Karpas-422 (cell line): Measurements from ENCODE around the gene KLHL28. TPM values are rescaled to one million over a fixed set of nuclear protein-coding genes. Genes with fewer than 3 reads are reported as not detected.

Experiments used
- DNase-seq: peaks from one replicate; pipeline ENCODE4 v3.0.0-alpha.2; 2015
- H2AFZ ChIP-seq: fragments of 200-600 bp; sonication (generic); 2 replicates; pipeline ENCODE4 v1.6.1; 2014; ENCODE audit warnings: antibody characterized with exemption, low read length, mixed read lengths
- H3K27ac ChIP-seq: fragments of 200-600 bp; sonication (generic); 2 replicates; pipeline ENCODE4 v1.5.1; 2014; ENCODE audit warnings: mild to moderate bottlenecking, low read length, moderate library complexity
- H3K27me3 ChIP-seq: fragments of 200-600 bp; sonication (generic); 2 replicates; pipeline ENCODE4 v1.6.1; 2014; ENCODE audit warnings: low read length, mixed read lengths
- H3K36me3 ChIP-seq: fragments of 200-600 bp; sonication (generic); 2 replicates; pipeline ENCODE4 v1.6.1; 2014; ENCODE audit warnings: low read length, mixed read lengths; ENCODE audit not compliant: insufficient read depth
- H3K4me1 ChIP-seq: fragments of 200-600 bp; sonication (generic); 2 replicates; pipeline ENCODE4 v1.6.1; 2014; ENCODE audit warnings: mild to moderate bottlenecking, low read length, mixed read lengths
- H3K4me2 ChIP-seq: fragments of 200-600 bp; sonication (generic); 2 replicates; pipeline ENCODE4 v1.6.1; 2014; ENCODE audit warnings: low read length, low read depth, mild to moderate bottlenecking; ENCODE audit not compliant: poor library complexity, severe bottlenecking
- H3K4me3 ChIP-seq: fragments of 200-600 bp; sonication (generic); 2 replicates; pipeline ENCODE4 v1.5.1; 2014; ENCODE audit warnings: mild to moderate bottlenecking, antibody characterized with exemption, low read length, mixed read lengths
- H3K79me2 ChIP-seq: fragments of 200-600 bp; sonication (generic); 2 replicates; pipeline ENCODE4 v1.6.1; 2014; ENCODE audit warnings: mild to moderate bottlenecking, low read length, mixed read lengths
- H3K9ac ChIP-seq: fragments of 200-600 bp; sonication (generic); 2 replicates; pipeline ENCODE4 v1.6.0; 2014; ENCODE audit warnings: low read length
- H3K9me2 ChIP-seq: fragments of 200-600 bp; sonication (generic), shearing (Covaris generic); replicated peaks from 2 replicates; pipeline ENCODE4 v1.6.0; 2014; ENCODE audit warnings: mild to moderate bottlenecking, low read length, moderate library complexity; ENCODE audit not compliant: insufficient read depth
- H3K9me3 ChIP-seq: fragments of 300-700, 200-600 bp; sonication (generic); 2 replicates; pipeline ENCODE4 v1.6.1; 2014; ENCODE audit warnings: low read length, mixed read lengths
- H4K20me1 ChIP-seq: fragments of 200-600 bp; sonication (generic); 2 replicates; pipeline ENCODE4 v1.6.1; 2014; ENCODE audit warnings: mild to moderate bottlenecking, antibody characterized with exemption, low read length, low read depth; ENCODE audit not compliant: insufficient read depth
- total RNA-seq: library from RNA; depleted of rRNA; stranded (reverse); fragments of >200 nt; shearing (Covaris generic); gene quantifications from 2 replicates; pipeline ENCODE4 v1.2.3, GENCODE V29; 2014; ENCODE audit warnings: low replicate concordance; rRNA removed

KLHL28 gene
- 12.8 and 31.4 TPM in 2 replicates for total RNA-seq

- Histone ChIP-seq H3K4me3 (peak within 1 kb of the TSS; percentile 78), H3K4me1 (peaks cover 40% of the 10 kb centered on the region), H3K9me2 (no peaks in the 10 kb centered on the region), H3K27me3 (no peaks in the 10 kb centered on the region), H4K20me1 (peaks cover 4% of the 10 kb centered on the region; the same call in 1 of the 2 replicates), H3K9ac (peak within 1 kb of the TSS; percentile 80), H3K9me3 (no peaks in the 10 kb centered on the region), H3K4me2 (peak within 1 kb of the TSS; percentile 88), H2AFZ (peak within 1 kb of the TSS; percentile 46; the same call in 1 of the 2 replicates), H3K79me2 (peaks cover 95% of the 10 kb centered on the region), H3K27ac (peak within 1 kb of the TSS; percentile 65), H3K36me3 (peaks cover 7% of the 10 kb centered on the region)
- DNase-seq: peak; percentile 100
These were observed at the start of gene KLHL28, which contains the start of gene TOGARAM1 for GRCh38 chr14:44961554-44962333. KLHL28 (minus strand) TSS chr14:44961947; CDS start chr14:44945928, 16,019 bp downstream. TOGARAM1 (plus strand) TSS chr14:44962190; CDS start chr14:44962422, 232 bp downstream.

- no peak overlapping the region for H3K9ac ChIP-seq
These were observed 42.2 kb upstream of the KLHL28 start for GRCh38 chr14:45003924-45004323.

GRCh38 chr14:44995770-44996294 is 34.1 kb upstream of the KLHL28 start:
- no peaks in the 10 kb centered on the region for H4K20me1 ChIP-seq
- H3K4me3 ChIP-seq: no peak overlapping the region
- peaks cover 79% of the 10 kb centered on the region for H3K79me2 ChIP-seq
- no peak overlapping the region for H3K9ac ChIP-seq
- no peaks in the 10 kb centered on the region for H3K9me3 ChIP-seq
- H3K9me2 ChIP-seq: no peaks in the 10 kb centered on the region
- no peaks in the 10 kb centered on the region for H3K27me3 ChIP-seq
- no peak overlapping the region for H3K27ac ChIP-seq
- H2AFZ ChIP-seq: no peak overlapping the region
- peaks cover 21% of the 10 kb centered on the region; the same call in 1 of the 2 replicates for H3K36me3 ChIP-seq
- no peak overlapping the region for H3K4me2 ChIP-seq
- H3K4me1 ChIP-seq: no peaks in the 10 kb centered on the region
- no peak for DNase-seq

More at GRCh38 chr14:45003924-45004323, 42.2 kb upstream of the KLHL28 start:
- Histone ChIP-seq H3K4me1 (no peaks in the 10 kb centered on the region), H4K20me1 (no peaks in the 10 kb centered on the region), H3K9me3 (no peaks in the 10 kb centered on the region), H3K27ac (no peak overlapping the region), H3K27me3 (no peaks in the 10 kb centered on the region), H3K4me3 (no peak overlapping the region), H3K79me2 (peaks cover 29% of the 10 kb centered on the region), H3K36me3 (peaks cover 31% of the 10 kb centered on the region; the same call in 1 of the 2 replicates), H3K4me2 (no peak overlapping the region), H3K9me2 (no peaks in the 10 kb centered on the region), H2AFZ (no peak overlapping the region)
- DNase-seq: no peak

- H4K20me1 ChIP-seq: no peaks in the 10 kb centered on the region
- peaks cover 3% of the 10 kb centered on the region for H3K4me1 ChIP-seq
- H3K4me2 ChIP-seq: no peak overlapping the region
- no peaks in the 10 kb centered on the region for H3K27me3 ChIP-seq
- no peaks in the 10 kb centered on the region for H3K9me2 ChIP-seq
- H3K36me3 ChIP-seq: peaks cover 19% of the 10 kb centered on the region; the same call in 1 of the 2 replicates
- DNase-seq: no peak
- H3K27ac ChIP-seq: no peak overlapping the region
- H3K79me2 ChIP-seq: peaks cover 81% of the 10 kb centered on the region
- H3K4me3 ChIP-seq: no peak overlapping the region
- H2AFZ ChIP-seq: no peak overlapping the region
- H3K9me3 ChIP-seq: no peaks in the 10 kb centered on the region
- H3K9ac ChIP-seq: no peak overlapping the region
These were observed 33.4 kb upstream of the KLHL28 start for GRCh38 chr14:44995196-44995595.

- Histone ChIP-seq H4K20me1 (no peaks in the 10 kb centered on the region), H3K9me3 (peaks cover 4% of the 10 kb centered on the region), H3K79me2 (peaks cover 80% of the 10 kb centered on the region)
These were observed 28.8 kb upstream of the KLHL28 start for GRCh38 chr14:44990533-44990932.

GRCh38 chr14:44989497-44990440 is 28.0 kb upstream of the KLHL28 start:
- DNase-seq: peak; percentile 70
- Histone ChIP-seq H3K9me2 (no peaks in the 10 kb centered on the region), H3K4me2 (no peak overlapping the region), H3K9ac (no peak overlapping the region), H3K4me3 (no peak overlapping the region), H3K9me3 (peaks cover 4% of the 10 kb centered on the region), H2AFZ (no peak overlapping the region), H4K20me1 (no peaks in the 10 kb centered on the region), H3K27ac (peak overlapping the region; percentile 22), H3K79me2 (peaks cover 81% of the 10 kb centered on the region), H3K4me1 (peaks cover 21% of the 10 kb centered on the region), H3K36me3 (peaks cover 8% of the 10 kb centered on the region), H3K27me3 (no peaks in the 10 kb centered on the region)

More at GRCh38 chr14:44990533-44990932, 28.8 kb upstream of the KLHL28 start:
- H3K4me1 ChIP-seq: peaks cover 21% of the 10 kb centered on the region
- H3K4me2 ChIP-seq: no peak overlapping the region
- DNase-seq: no peak
- H3K27me3 ChIP-seq: no peaks in the 10 kb centered on the region
- H2AFZ ChIP-seq: no peak overlapping the region
- no peak overlapping the region for H3K9ac ChIP-seq
- H3K27ac ChIP-seq: peak overlapping the region; percentile 22
- no peak overlapping the region for H3K4me3 ChIP-seq
- peaks cover 8% of the 10 kb centered on the region for H3K36me3 ChIP-seq
- no peaks in the 10 kb centered on the region for H3K9me2 ChIP-seq

GRCh38 chr14:44988694-44989093 is 26.9 kb upstream of the KLHL28 start:
- no peak overlapping the region for H3K4me2 ChIP-seq
- H4K20me1 ChIP-seq: no peaks in the 10 kb centered on the region
- H3K27me3 ChIP-seq: no peaks in the 10 kb centered on the region
- peaks cover 79% of the 10 kb centered on the region for H3K79me2 ChIP-seq
- H3K36me3 ChIP-seq: peaks cover 8% of the 10 kb centered on the region
- H2AFZ ChIP-seq: no peak overlapping the region
- no peak for DNase-seq
- H3K9ac ChIP-seq: no peak overlapping the region
- no peak overlapping the region for H3K27ac ChIP-seq
- peaks cover 21% of the 10 kb centered on the region for H3K4me1 ChIP-seq
- no peak overlapping the region for H3K4me3 ChIP-seq
- H3K9me3 ChIP-seq: peaks cover 4% of the 10 kb centered on the region
- H3K9me2 ChIP-seq: no peaks in the 10 kb centered on the region
